OCI-LY1 (cell line): Measurements from ENCODE around the gene GVQW3.

Experiments used
- CTCF ChIP-seq: fragments of 200-600 bp; sonication (generic), shearing (Covaris generic); IDR thresholded peaks from 2 replicates; pipeline ENCODE4 v1.5.1; 2017; ENCODE audit warnings: mild to moderate bottlenecking, antibody characterized with exemption, low read length, moderate library complexity, mixed read lengths
- EZH2 ChIP-seq: fragments of 200-600 bp; sonication (generic), shearing (Covaris generic); IDR thresholded peaks from 2 replicates; pipeline ENCODE4 v1.8.0; 2017; ENCODE audit warnings: borderline replicate concordance, mixed run types, mild to moderate bottlenecking, antibody characterized with exemption, low read length, moderate library complexity, mixed read lengths

- TF ChIP-seq CTCF (no peak), EZH2 (no peak)
These were observed 54.9 kb downstream of the GVQW3 start for GRCh38 chr11:76436020-76436419.
